ENCODE results near the gene TMEM234.

DNA sequence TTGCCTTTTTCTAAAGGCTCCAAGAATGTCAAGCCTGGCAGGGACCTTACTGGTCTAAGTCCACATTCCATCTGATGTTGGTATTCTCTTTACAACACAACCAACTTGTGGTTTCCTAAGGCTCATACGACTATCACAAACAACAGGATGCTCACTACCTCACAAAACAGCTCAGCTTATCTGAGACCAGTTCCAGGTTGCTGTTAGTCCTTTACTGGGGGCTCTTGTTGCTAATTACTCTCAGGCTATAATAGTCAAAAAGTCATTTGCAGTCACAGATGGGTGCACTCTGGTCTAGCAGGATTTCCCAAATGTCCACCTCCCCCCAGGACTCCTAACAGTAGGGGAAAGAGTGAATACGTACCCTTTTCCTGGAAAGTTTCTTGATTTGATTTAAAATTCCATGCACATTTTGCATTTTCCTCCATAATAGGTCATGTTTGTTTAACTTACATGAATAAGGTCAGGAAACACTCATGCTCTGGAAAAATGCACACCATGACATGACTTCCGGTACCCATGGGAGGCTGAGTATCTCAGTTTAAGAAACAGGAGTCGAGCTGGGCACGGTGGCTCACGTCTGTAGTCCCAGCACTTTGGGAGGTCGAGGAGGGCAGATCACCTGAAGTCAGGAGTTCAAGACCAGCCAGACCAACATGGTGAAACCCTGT is 44.9 kb upstream of the TMEM234 start:
- TF ChIP-seq, protein P1, sequence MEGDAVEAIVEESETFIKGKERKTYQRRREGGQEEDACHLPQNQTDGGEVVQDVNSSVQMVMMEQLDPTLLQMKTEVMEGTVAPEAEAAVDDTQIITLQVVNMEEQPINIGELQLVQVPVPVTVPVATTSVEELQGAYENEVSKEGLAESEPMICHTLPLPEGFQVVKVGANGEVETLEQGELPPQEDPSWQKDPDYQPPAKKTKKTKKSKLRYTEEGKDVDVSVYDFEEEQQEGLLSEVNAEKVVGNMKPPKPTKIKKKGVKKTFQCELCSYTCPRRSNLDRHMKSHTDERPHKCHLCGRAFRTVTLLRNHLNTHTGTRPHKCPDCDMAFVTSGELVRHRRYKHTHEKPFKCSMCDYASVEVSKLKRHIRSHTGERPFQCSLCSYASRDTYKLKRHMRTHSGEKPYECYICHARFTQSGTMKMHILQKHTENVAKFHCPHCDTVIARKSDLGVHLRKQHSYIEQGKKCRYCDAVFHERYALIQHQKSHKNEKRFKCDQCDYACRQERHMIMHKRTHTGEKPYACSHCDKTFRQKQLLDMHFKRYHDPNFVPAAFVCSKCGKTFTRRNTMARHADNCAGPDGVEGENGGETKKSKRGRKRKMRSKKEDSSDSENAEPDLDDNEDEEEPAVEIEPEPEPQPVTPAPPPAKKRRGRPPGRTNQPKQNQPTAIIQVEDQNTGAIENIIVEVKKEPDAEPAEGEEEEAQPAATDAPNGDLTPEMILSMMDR (IDR thresholded peaks at IDR 0.05): no peak
- TF ChIP-seq POLR2AphosphoS5 (IDR thresholded peaks at IDR 0.05; ENCODE audit: low read depth, low read length): no peak

All from Panc1 (cell line).